GM12878 (cell line): ENCODE measurements around the gene OR6C65. TPM values are rescaled to one million over a fixed set of nuclear protein-coding genes. Genes with fewer than 3 reads are reported as not detected.

Experiments used
- ATAC-seq: fragments of 200-7000 bp; cut with Tn5 transposase; 3 replicates; pipeline ENCODE4 v1.9.1; 2020; ENCODE audit warnings: mild to moderate bottlenecking, moderate library complexity
- Bru-seq: library from RNA; stranded (reverse); fragments of 400-500 nt; gene quantifications from one replicate; lab custom pipeline; 2021; lab: Mats Ljungman, UMichigan
- BruChase-seq, 2 experiments: library from RNA; stranded (reverse); fragments of 400-500 nt; gene quantifications; one replicate each; lab custom pipeline; 2021; lab: Mats Ljungman, UMichigan
- BruUV-seq: library from RNA; stranded (reverse); fragments of 400-500 nt; replicated peaks from 2 replicates; lab custom pipeline; 2021; lab: Mats Ljungman, UMichigan
- CTCF ChIA-PET: fragments of 300-600 bp; sonication (Branson Sonifier 250); formaldehyde crosslinking; extraction: SDS; loops from one replicate; lab custom pipeline; 2021; ENCODE audit warnings: inconsistent platforms; lab: Yijun Ruan, JAX
- POLR2A ChIA-PET: fragments of 350-600 bp; formaldehyde crosslinking; extraction: SDS; loops from one replicate; lab custom pipeline; 2021; ENCODE audit warnings: inconsistent platforms; lab: Charles Lee
- RAD21 ChIA-PET: fragments of 300-600 bp; sonication (Branson Sonifier 250); formaldehyde crosslinking; loops from one replicate; lab custom pipeline; 2023; ENCODE audit warnings: antibody characterized with exemption; ENCODE audit not compliant: unreplicated experiment; lab: Charles Lee
- SMC1A ChIA-PET: fragments of 300-600 bp; sonication (Branson Sonifier 250); formaldehyde crosslinking; loops from one replicate; lab custom pipeline; 2023; ENCODE audit not compliant: unreplicated experiment, uncharacterized antibody; lab: Charles Lee
- DNase-seq: peaks from one replicate; pipeline ENCODE4 v3.0.0-alpha.2; 2011; ENCODE audit warnings: low read depth, low spot score
- FAIRE-seq: peaks from 3 replicates; lab custom pipeline; 2011; peaks lifted over from hg19 to GRCh38; lab: Jason Lieb, UNC
- H2AFZ ChIP-seq: 2 replicates; pipeline ENCODE4 v1.6.0; 2011; ENCODE audit warnings: low read depth, low read length, control low read depth; ENCODE audit not compliant: control insufficient read depth
- H3K27ac ChIP-seq: 2 replicates; pipeline ENCODE4 v1.5.1; 2011; ENCODE audit warnings: control low read depth; ENCODE audit not compliant: control insufficient read depth, insufficient read depth
- H3K27me3 ChIP-seq, 2 experiments: replicated peaks in 1 of 2; 2 replicates each; pipeline versions ENCODE4 v1.6.0 to v1.6.1; 2011; ENCODE audit warnings: low read length in 1 of 2; ENCODE audit not compliant: control insufficient read depth in 2 of 2, insufficient read depth in 2 of 2
- H3K36me3 ChIP-seq, 2 experiments: 2 replicates each; pipeline ENCODE4 v1.5.1; 2011; ENCODE audit warnings: low read length in 1 of 2; ENCODE audit not compliant: control insufficient read depth in 2 of 2, insufficient read depth in 2 of 2
- H3K4me1 ChIP-seq: 2 replicates; pipeline ENCODE4 v1.6.1; 2011; ENCODE audit warnings: mild to moderate bottlenecking, low read length, moderate library complexity, mixed read lengths; ENCODE audit not compliant: control insufficient read depth, insufficient read depth
- H3K4me2 ChIP-seq: 2 replicates; pipeline ENCODE4 v1.6.0; 2011; ENCODE audit warnings: control low read depth; ENCODE audit not compliant: control insufficient read depth, insufficient read depth
- H3K4me3 ChIP-seq: fragments of 200-600 bp; sonication (generic); 2 replicates; pipeline ENCODE4 v1.5.1; 2016
- H3K79me2 ChIP-seq: 2 replicates; pipeline ENCODE4 v1.6.0; 2011; ENCODE audit warnings: low read length; ENCODE audit not compliant: control insufficient read depth, insufficient read depth
- H3K9ac ChIP-seq: 2 replicates; pipeline ENCODE4 v1.8.0; 2011; ENCODE audit warnings: low read length, control low read depth, mixed read lengths; ENCODE audit not compliant: control insufficient read depth, insufficient read depth
- H3K9me3 ChIP-seq: replicated peaks from 3 replicates; pipeline ENCODE4 v1.5.1; 2011; ENCODE audit warnings: mild to moderate bottlenecking, low read length; ENCODE audit not compliant: control insufficient read depth, insufficient read depth
- H4K20me1 ChIP-seq: 2 replicates; pipeline ENCODE4 v1.6.0; 2011; ENCODE audit not compliant: control insufficient read depth, insufficient read depth
- EED ChIP-seq: sonication (generic); IDR thresholded peaks from 2 replicates; pipeline ENCODE4 v1.6.1; 2016; ENCODE audit warnings: antibody characterized with exemption, low read depth
- ESRRA ChIP-seq: IDR thresholded peaks from 2 replicates; pipeline ENCODE4 v1.6.1; 2012; ENCODE audit warnings: mild to moderate bottlenecking, low read length, improper control_type of control experiment
- EZH2 ChIP-seq: IDR thresholded peaks from 2 replicates; pipeline ENCODE4 v1.6.1; 2012; ENCODE audit warnings: low read depth, mild to moderate bottlenecking, control low read depth, inconsistent platforms, low read length, borderline replicate concordance; ENCODE audit not compliant: control insufficient read depth
- FOS ChIP-seq: IDR thresholded peaks from 3 replicates; pipeline ENCODE4 v1.6.1; 2011; ENCODE audit warnings: borderline replicate concordance; ENCODE audit not compliant: insufficient read length; ENCODE audit errors: extremely low read depth
- GABPA ChIP-seq: IDR thresholded peaks from 2 replicates; pipeline ENCODE4 v1.6.1; 2014; ENCODE audit warnings: antibody characterized with exemption, low read depth, mild to moderate bottlenecking, inconsistent platforms
- IKZF1 ChIP-seq: fragments of 450-650 bp; conservative IDR thresholded peaks from 2 replicates; pipeline ENCODE4 v1.6.1; 2017; ENCODE audit warnings: antibody characterized with exemption, mild to moderate bottlenecking
- KAT2A ChIP-seq: conservative IDR thresholded peaks from 2 replicates; pipeline ENCODE4 v1.6.1; 2011; ENCODE audit warnings: low read depth, low read length; ENCODE audit not compliant: control insufficient read depth
- MXI1 ChIP-seq: fragments of 150-350 bp; IDR thresholded peaks from 2 replicates; pipeline ENCODE4 v1.6.1; 2011; ENCODE audit warnings: low read depth, mild to moderate bottlenecking, inconsistent platforms, low read length, improper control_type of control experiment
- NFYA ChIP-seq: IDR thresholded peaks from 2 replicates; pipeline ENCODE4 v1.6.1; 2011; ENCODE audit warnings: low read depth, mild to moderate bottlenecking, low read length, improper control_type of control experiment, borderline replicate concordance
- POLR2AphosphoS2 ChIP-seq: IDR thresholded peaks from 2 replicates; pipeline ENCODE4 v1.6.1; 2011; ENCODE audit warnings: low read depth, mild to moderate bottlenecking, low read length, improper control_type of control experiment, moderate library complexity
- RAD51 ChIP-seq: fragments of 450-650 bp; IDR thresholded peaks from 2 replicates; pipeline ENCODE4 v1.6.1; 2016; ENCODE audit warnings: moderate library complexity, mild to moderate bottlenecking, inconsistent platforms
- SIN3A ChIP-seq: IDR thresholded peaks from 2 replicates; pipeline ENCODE4 v1.6.1; 2012; ENCODE audit warnings: low read depth, low read length, improper control_type of control experiment
- SREBF1 ChIP-seq: IDR thresholded peaks from 2 replicates; pipeline ENCODE4 v1.6.1; 2012; ENCODE audit warnings: mild to moderate bottlenecking, low read length
- STAT1 ChIP-seq: fragments of 450-650 bp; conservative IDR thresholded peaks from 2 replicates; pipeline ENCODE4 v1.6.1; 2014; ENCODE audit warnings: antibody characterized with exemption, mild to moderate bottlenecking
- ZBTB11 ChIP-seq: fragments of 450-650 bp; formaldehyde crosslinking; IDR thresholded peaks from 2 replicates; pipeline ENCODE4 v1.5.0; 2022; ENCODE audit warnings: mild to moderate bottlenecking, missing genetic modification characterization
- ZNF217 ChIP-seq: fragments of 450-650 bp; IDR thresholded peaks from 2 replicates; pipeline ENCODE4 v1.6.1; 2017; ENCODE audit warnings: antibody characterized with exemption, mild to moderate bottlenecking
- WGBS: methylation state at CpG from one replicate; pipeline ENCODE4 v1.1.6; 2016; ENCODE audit warnings: low lambda C conversion rate; ENCODE audit not compliant: insufficient replicate concordance, insufficient coverage; ENCODE audit errors: missing lambda C conversion rate; 5-methylcytosine and 5-hydroxymethylcytosine counted together
- in situ Hi-C: fragments of 300-500 bp; cut with MboI; formaldehyde crosslinking; loops from 9 replicates; pipeline ENCODE4 v1.14.3; 2018; ENCODE audit warnings: mixed read lengths
- intact Hi-C: fragments of 100-400 bp; cut with micrococcal nuclease; formaldehyde crosslinking; loops from one replicate; pipeline ENCODE4 v1.14.2; 2022; ENCODE audit not compliant: unreplicated experiment
- long read RNA-seq, 2 experiments: library from polyadenylated mRNA; unstranded; transcript quantifications; one replicate each; pipeline ENCODE4 v2.0.0, GENCODE V29; 2019 to 2020
- polyA minus RNA-seq, 3 experiments: library from RNA; depleted of rRNA, polyadenylated mRNA; stranded (reverse); fragments of >200 nt; gene quantifications; 2 replicates each; pipeline ENCODE4 v1.2.3, GENCODE V29; 2011
- polyA plus RNA-seq, 11 experiments: library from polyadenylated mRNA; depleted of rRNA in 4 of 11; unstranded in 6 of 11; stranded (reverse) in 5 of 11; fragments of >200 nt; fragmentation: Nextera tagmentation in 4 of 11; fragmentation: Illumina TruSeq in 1 of 11; extraction: Ambion mirVana in 4 of 11; extraction: Trizol in 1 of 11; gene quantifications; 1 replicate in 1 of 11; 2 replicates in 10 of 11; pipeline versions ENCODE4 v1.2.1 to v1.2.3, GENCODE V29; 2011 to 2016; ENCODE audit warnings: inconsistent platforms in 2 of 11, missing spikeins in 2 of 11, low read depth in 1 of 11
- total RNA-seq, 4 experiments: library from RNA; depleted of rRNA in 3 of 4; stranded (reverse); fragments of >200 nt in 3 of 4; fragmentation: Illumina TruSeq in 1 of 4; extraction: Trizol in 1 of 4; gene quantifications; 2 replicates each; pipeline versions ENCODE4 v1.2.1 to v1.2.3, GENCODE V29; 2013 to 2021

OR6C65 gene
- not detected in 2 replicates for total RNA-seq (2013; cell fraction: nucleolus; rRNA removed)
- total RNA-seq (2014; rRNA removed) (not detected in 2 replicates), total RNA-seq (2014; rRNA removed; fragmentation: Illumina TruSeq; extraction: Trizol) (not detected in 2 replicates), total RNA-seq (2021) (not detected in 2 replicates), polyA plus RNA-seq (2011; rRNA removed) (not detected in 2 replicates), polyA plus RNA-seq (2014; fragmentation: Illumina TruSeq; extraction: Trizol) (not detected in 2 replicates), polyA plus RNA-seq (2014; fragmentation: Nextera tagmentation; extraction: Ambion mirVana) (not detected), polyA plus RNA-seq (2014; rRNA removed) (not detected in 2 replicates), polyA plus RNA-seq (2016; fragmentation: Nextera tagmentation; extraction: Ambion mirVana) (not detected), polyA minus RNA-seq (2011; rRNA and poly(A)+ RNA removed) (not detected in 2 replicates), Bru-seq, nascent RNA (not detected), BruChase-seq, experiment 1, labeled RNA remaining after a 6-hour chase (not detected), BruChase-seq, experiment 2, labeled RNA remaining after a 2-hour chase (not detected)
- not detected for polyA plus RNA-seq (2011; ENCODE audit: low read depth)
- polyA plus RNA-seq (2011; cell fraction: cytosol; rRNA removed): not detected in 2 replicates
- not detected in 2 replicates for polyA plus RNA-seq (2011; cell fraction: nucleus; rRNA removed)
- not detected in 2 replicates for polyA plus RNA-seq (2012)
- not detected in 2 replicates for polyA minus RNA-seq (2011; cell fraction: cytosol; rRNA and poly(A)+ RNA removed)
- polyA minus RNA-seq (2011; cell fraction: nucleus; rRNA and poly(A)+ RNA removed): not detected in 2 replicates
- long read RNA-seq, experiment 1: 0 reads
- long read RNA-seq, experiment 2: 0 reads

- in situ Hi-C loops (no loop called here), intact Hi-C loops (no loop called here)
- ATAC-seq: no peak
- no peak for DNase-seq
- 77% methylated on average over 1 of the region's 1 CpG for WGBS
- Histone ChIP-seq H4K20me1 (no peaks in the 10 kb centered on the region), H3K4me1 (no peaks in the 10 kb centered on the region), H3K4me3 (no peak within 1 kb of the TSS), H3K27me3 (no peaks in the 10 kb centered on the region), H3K9ac (no peak within 1 kb of the TSS), H2AFZ (no peak within 1 kb of the TSS), H3K27ac (no peak within 1 kb of the TSS), H3K36me3 (no peaks in the 10 kb centered on the region), H3K9me3 (no peaks in the 10 kb centered on the region), H3K79me2 (no peaks in the 10 kb centered on the region), H3K4me2 (no peak within 1 kb of the TSS)
- TF ChIP-seq EED: no peak
- no peak for TF ChIP-seq ZBTB11 (CRISPR knock-in tag)
- TF ChIP-seq EZH2: no peak
- no peak for TF ChIP-seq ESRRA
- no peak for TF ChIP-seq KAT2A
- TF ChIP-seq SREBF1: no peak
- no peak for TF ChIP-seq MXI1
- no peak for TF ChIP-seq RAD51
- no peak for TF ChIP-seq GABPA
- TF ChIP-seq SIN3A: no peak
- no peak for TF ChIP-seq IKZF1
- no peak for TF ChIP-seq FOS
- no peak for TF ChIP-seq STAT1
- TF ChIP-seq ZNF217: no peak
- no peak for TF ChIP-seq POLR2AphosphoS2
- no peak for TF ChIP-seq NFYA
- ChIA-PET SMC1A (no interaction called here), RAD21 (no interaction called here), POLR2A (interaction anchor here (0.7 kb wide), 1 partner anchor 511 kb away, joined by 4 read pairs; no protein-coding TSS in a partner anchor), CTCF (no interaction called here)
- FAIRE-seq: no peak
- no TSS peak for BruUV-seq
Observed at GRCh38 chr12:55400229-55400628, at the start of gene OR6C65. TSS of gene OR6C65 (plus strand) at chr12:55400529. CDS start at chr12:55400529, 0 bp downstream.
